H1 (cell line): ENCODE results near the gene MAN1C1. TPM values are rescaled to one million over a fixed set of nuclear protein-coding genes. Genes with fewer than 3 reads are reported as not detected.

ENCODE experiments used
- CTCF ChIA-PET: fragments of 300-600 bp; sonication (Branson Sonifier 250); formaldehyde crosslinking; loops from one replicate; lab custom pipeline; 2021; ENCODE audit not compliant: partially characterized antibody; lab: Charles Lee
- POLR2A ChIA-PET: fragments of 300-600 bp; sonication (Branson Sonifier 250); formaldehyde crosslinking; loops from one replicate; lab custom pipeline; 2021; ENCODE audit warnings: inconsistent platforms; ENCODE audit not compliant: partially characterized antibody; lab: Charles Lee
- DNase-seq, 2 experiments: peaks; one replicate each; pipeline versions ENCODE4 v3.0.0 to v3.0.0-alpha.2; 2010 to 2022; ENCODE audit warnings: low spot score in 2 of 2, low read depth in 1 of 2, mixed read lengths in 1 of 2
- FAIRE-seq: peaks from 2 replicates; lab custom pipeline; 2011; peaks lifted over from hg19 to GRCh38; lab: Jason Lieb, UNC
- H2AFZ ChIP-seq: 2 replicates; pipeline ENCODE4 v1.8.1; 2012; ENCODE audit warnings: low read length, inconsistent platforms
- H2AK5ac ChIP-seq: 2 replicates; pipeline ENCODE4 v1.6.1; 2013; ENCODE audit warnings: low read depth, low read length
- H2BK120ac ChIP-seq: replicated peaks from 2 replicates; pipeline ENCODE3; 2013; ENCODE audit warnings: low read depth, low read length, inconsistent platforms
- H2BK12ac ChIP-seq: 2 replicates; pipeline ENCODE4 v1.6.1; 2013; ENCODE audit warnings: low read depth, low read length
- H2BK15ac ChIP-seq: 2 replicates; pipeline ENCODE4 v1.6.1; 2013; ENCODE audit warnings: low read length
- H2BK20ac ChIP-seq: 2 replicates; pipeline ENCODE4 v1.6.1; 2013; ENCODE audit warnings: low read length
- H2BK5ac ChIP-seq: 2 replicates; pipeline ENCODE4 v1.6.1; 2013; ENCODE audit warnings: low read depth, low read length
- H3K14ac ChIP-seq: 2 replicates; pipeline ENCODE4 v1.6.1; 2013; ENCODE audit warnings: inconsistent platforms; ENCODE audit not compliant: insufficient read length
- H3K18ac ChIP-seq: 2 replicates; pipeline ENCODE4 v1.6.1; 2013; ENCODE audit warnings: low read length; ENCODE audit errors: extremely low read depth
- H3K23ac ChIP-seq: 2 replicates; pipeline ENCODE4 v1.6.1; 2013; ENCODE audit warnings: inconsistent platforms; ENCODE audit not compliant: insufficient read length
- H3K23me2 ChIP-seq: 2 replicates; pipeline ENCODE4 v1.6.1; 2013; ENCODE audit warnings: low read depth, low read length
- H3K27ac ChIP-seq: 2 replicates; pipeline ENCODE4 v1.6.1; 2011; ENCODE audit warnings: low read depth, low read length, inconsistent platforms
- H3K27me3 ChIP-seq, 4 experiments: replicated peaks in 1 of 4; 1 replicate in 1 of 4; 2 replicates in 3 of 4; pipeline versions ENCODE4 v1.6.1 to v1.8.1; 2011 to 2013; ENCODE audit warnings: low read length in 3 of 4, mild to moderate bottlenecking in 3 of 4, inconsistent platforms in 2 of 4, mixed read lengths in 2 of 4, moderate library complexity in 1 of 4; ENCODE audit not compliant: control insufficient read depth in 3 of 4, insufficient read depth in 3 of 4; ENCODE audit errors: extremely low read depth in 1 of 4
- H3K36me3 ChIP-seq, 4 experiments: 2 replicates each; pipeline versions ENCODE4 v1.6.1 to v1.8.1; 2011 to 2013; ENCODE audit warnings: mild to moderate bottlenecking in 4 of 4, low read length in 3 of 4, moderate library complexity in 2 of 4, control low read depth in 1 of 4, inconsistent platforms in 1 of 4; ENCODE audit not compliant: insufficient read depth in 4 of 4, control insufficient read depth in 2 of 4
- H3K4ac ChIP-seq: replicated peaks from 2 replicates; pipeline ENCODE3; 2013; ENCODE audit warnings: low read length, low read depth, mixed read lengths, inconsistent platforms; ENCODE audit not compliant: insufficient read length
- H3K4me1 ChIP-seq, 4 experiments: replicated peaks in 1 of 4; 1 replicate in 1 of 4; 2 replicates in 3 of 4; pipeline versions ENCODE4 v1.6.1 to v1.8.1; 2011 to 2013; ENCODE audit warnings: low read length in 3 of 4, inconsistent platforms in 2 of 4, mixed read lengths in 1 of 4; ENCODE audit not compliant: insufficient read depth in 4 of 4, control insufficient read depth in 3 of 4
- H3K4me2 ChIP-seq, 2 experiments: 2 replicates each; pipeline versions ENCODE4 v1.6.1 to v1.8.1; 2011 to 2013; ENCODE audit warnings: low read depth in 2 of 2, low read length in 2 of 2, control low read depth in 1 of 2, inconsistent platforms in 1 of 2, mild to moderate bottlenecking in 1 of 2; ENCODE audit not compliant: insufficient read depth in 1 of 2
- H3K4me3 ChIP-seq, 4 experiments: fragments of 200-600, 300-600 bp in 1 of 4; sonication (generic), shearing (Covaris generic), sonication (Bioruptor Twin) in 1 of 4; 2 replicates each; pipeline versions ENCODE4 v1.5.1 to v1.8.1; 2011 to 2016; ENCODE audit warnings: low read length in 4 of 4, low read depth in 3 of 4, control low read depth in 2 of 4, inconsistent platforms in 2 of 4, mild to moderate bottlenecking in 2 of 4, mixed read lengths in 1 of 4, moderate library complexity in 1 of 4; ENCODE audit not compliant: insufficient read depth in 2 of 4; ENCODE audit errors: extremely low read depth in 1 of 4
- H3K56ac ChIP-seq: replicated peaks from 2 replicates; pipeline ENCODE3; 2013; ENCODE audit warnings: low read depth, mild to moderate bottlenecking, mixed read lengths, low read length, inconsistent platforms; ENCODE audit not compliant: insufficient read length
- H3K79me1 ChIP-seq: 2 replicates; pipeline ENCODE4 v1.6.1; 2013; ENCODE audit warnings: low read depth, low read length, control low read depth
- H3K79me2 ChIP-seq, 2 experiments: 2 replicates each; pipeline versions ENCODE4 v1.6.1 to v1.8.1; 2012 to 2013; ENCODE audit warnings: low read length in 2 of 2, mild to moderate bottlenecking in 2 of 2, inconsistent platforms in 1 of 2; ENCODE audit not compliant: insufficient read depth in 2 of 2, control insufficient read depth in 1 of 2
- H3K9ac ChIP-seq, 4 experiments: replicated peaks in 1 of 4; 1 replicate in 1 of 4; 2 replicates in 3 of 4; pipeline versions ENCODE4 v1.6.1 to v1.8.1; 2011 to 2013; ENCODE audit warnings: low read depth in 3 of 4, low read length in 3 of 4, control low read depth in 2 of 4, mild to moderate bottlenecking in 2 of 4, moderate library complexity in 2 of 4, inconsistent platforms in 1 of 4; ENCODE audit errors: extremely low read depth in 1 of 4
- H3K9me3 ChIP-seq, 2 experiments: 2 replicates each; pipeline versions ENCODE4 v1.6.1 to v1.8.1; 2012 to 2013; ENCODE audit warnings: mild to moderate bottlenecking in 2 of 2, moderate library complexity in 2 of 2, control low read depth in 1 of 2, inconsistent platforms in 1 of 2, low read depth in 1 of 2, low read length in 1 of 2, mixed read lengths in 1 of 2; ENCODE audit not compliant: insufficient read depth in 2 of 2
- H4K20me1 ChIP-seq, 2 experiments: replicated peaks in 1 of 2; 2 replicates each; pipeline versions ENCODE3 to v1.8.1; 2011 to 2013; ENCODE audit warnings: inconsistent platforms in 2 of 2, low read length in 2 of 2, mild to moderate bottlenecking in 1 of 2; ENCODE audit not compliant: insufficient read depth in 2 of 2, control insufficient read depth in 1 of 2
- H4K5ac ChIP-seq: 2 replicates; pipeline ENCODE4 v1.6.1; 2013; ENCODE audit warnings: low read length, low read depth, mixed read lengths, inconsistent platforms; ENCODE audit not compliant: insufficient read length
- H4K8ac ChIP-seq: 2 replicates; pipeline ENCODE4 v1.8.0; 2013; ENCODE audit warnings: mild to moderate bottlenecking, moderate library complexity, low read length, inconsistent platforms; ENCODE audit not compliant: insufficient read depth; ENCODE audit errors: extremely low read depth
- H4K91ac ChIP-seq: replicated peaks from 2 replicates; pipeline ENCODE3; 2013; ENCODE audit warnings: low read length, mixed read lengths, inconsistent platforms; ENCODE audit not compliant: insufficient read length
- ASH2L ChIP-seq: fragments of 200-600, 300-600 bp; sonication (generic); IDR thresholded peaks from one replicate; pipeline ENCODE4 v1.7.1; 2017; ENCODE audit warnings: low read length
- CHD2 ChIP-seq: IDR thresholded peaks from 2 replicates; pipeline ENCODE4 v1.6.1; 2012; ENCODE audit warnings: low read length, improper control_type of control experiment
- FOSL1 ChIP-seq: IDR thresholded peaks from 2 replicates; pipeline ENCODE4 v1.6.1; 2011; ENCODE audit warnings: mild to moderate bottlenecking, low read depth, low read length, moderate library complexity; ENCODE audit not compliant: insufficient read depth
- KDM1A ChIP-seq: fragments of 200-600, 300-600 bp; sonication (generic); IDR thresholded peaks from 2 replicates; pipeline ENCODE4 v1.7.1; 2016; ENCODE audit warnings: mild to moderate bottlenecking, low read length, borderline replicate concordance
- SRF ChIP-seq: IDR thresholded peaks from 2 replicates; pipeline ENCODE4 v1.6.1; 2011; ENCODE audit warnings: mild to moderate bottlenecking, low read depth, low read length, moderate library complexity
- TAF1 ChIP-seq: IDR thresholded peaks from 2 replicates; pipeline ENCODE4 v1.6.1; 2011; ENCODE audit warnings: mild to moderate bottlenecking, low read depth, low read length
- WGBS, 2 experiments: shearing (Covaris generic) in 1 of 2; methylation state at CpG; one replicate each; pipeline versions ENCODE4 v1.1.6 to v1.1.7; 2013 to 2015; ENCODE audit warnings: low lambda C conversion rate in 2 of 2, mixed read lengths in 2 of 2, inconsistent platforms in 1 of 2, low coverage in 1 of 2, missing lambda C conversion rate in 1 of 2; ENCODE audit not compliant: insufficient replicate concordance in 2 of 2, insufficient coverage in 1 of 2, insufficient read length in 1 of 2; ENCODE audit errors: extremely low coverage in 1 of 2, missing lambda C conversion rate in 1 of 2; 5-methylcytosine and 5-hydroxymethylcytosine counted together
- polyA plus RNA-seq, 7 experiments: library from polyadenylated mRNA; depleted of rRNA in 3 of 7; stranded (reverse) in 5 of 7; unstranded in 2 of 7; fragments of >200 nt in 5 of 7; fragments of 200-250 nt in 2 of 7; gene quantifications; 1 replicate in 5 of 7; 2 replicates in 1 of 7; 4 replicates in 1 of 7; pipeline versions ENCODE4 v1.2.1 to v1.2.3, GENCODE V29; 2011 to 2013; ENCODE audit warnings: missing spikeins in 2 of 7, mixed read lengths in 2 of 7
- total RNA-seq: library from RNA; stranded (reverse); fragmentation: NEBNext Ultra II Directional; extraction: Animal tissue kit (Norgen Biotek cat#: 25700); gene quantifications from 2 replicates; pipeline ENCODE4 v1.2.1, GENCODE V29; 2021

Gene MAN1C1
- total and polyA plus RNA-seq, 2 of the 8 experiments (the other 6 are each of a cell fraction or from before 2014, with no cell fraction given) = 7.8 to 15.2 TPM

DNA sequence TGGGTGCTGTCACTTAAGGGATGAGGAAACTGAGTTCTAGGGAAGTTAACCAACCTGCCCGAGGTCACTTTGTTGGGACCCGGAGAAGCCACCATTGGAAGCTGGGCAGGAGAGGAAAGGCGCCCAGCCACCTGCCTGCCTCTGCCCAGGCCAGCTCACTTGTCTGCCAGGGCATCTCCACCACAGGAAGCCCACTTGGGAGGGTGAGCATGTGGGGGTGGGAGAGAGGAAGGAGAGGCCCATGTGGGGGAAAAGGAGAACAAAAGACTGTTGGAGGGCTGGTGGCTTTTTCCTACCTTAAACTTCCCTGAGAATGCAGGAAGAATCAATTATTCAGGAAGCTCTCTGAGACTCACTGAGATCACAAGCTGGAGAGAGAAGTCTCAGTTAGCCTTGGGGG is 139.6 kb downstream of the MAN1C1 start:
- no peak overlapping the region for H2AFZ ChIP-seq
- no peaks in the 10 kb centered on the region for H3K79me2 ChIP-seq
- no peak overlapping the region for H2BK12ac ChIP-seq
- H3K9me3 ChIP-seq = no peaks in the 10 kb centered on the region
- H2BK15ac ChIP-seq = 0 out of 2 replicates have a peak overlapping the region, but pooled peaks have one; percentile 40
- H2BK5ac ChIP-seq = no peak overlapping the region
- no peak overlapping the region for H2AK5ac ChIP-seq
- ChIA-PET CTCF (interaction anchor here (0.7 to 3.1 kb wide), 7 partner anchors 11 to 184 kb away, joined by 3 to 11 read pairs (median 4); no protein-coding TSS in a partner anchor), POLR2A (interaction anchor here (2.0 kb wide), 1 partner anchor 9 kb away, joined by 8 read pairs; no protein-coding TSS in a partner anchor)
- H3K79me1 ChIP-seq = no peaks in the 10 kb centered on the region
- H3K4me1 ChIP-seq = peaks cover 0 to 16% (median 7%) of the 10 kb centered on the region in 4 experiments; a peak in 5 of 7 replicates
- H3K27ac ChIP-seq = no peak overlapping the region
- no peak overlapping the region for H3K4me2 ChIP-seq
- no peaks in the 10 kb centered on the region; a peak in 1 of 8 replicates for H3K36me3 ChIP-seq
- H3K14ac ChIP-seq = no peak overlapping the region
- no peaks in the 10 kb centered on the region for H3K27me3 ChIP-seq
- WGBS, 2 experiments = 92% methylated on average over 3 of the region's 3 CpGs; no CpG with 5 or more reads in 1 of the 2 experiments
- no peak overlapping the region for H3K9ac ChIP-seq
- no peak overlapping the region for H3K23ac ChIP-seq
- DNase-seq (no peak), FAIRE-seq (no peak)
- H3K4me3 ChIP-seq = no peak overlapping the region
- H3K56ac ChIP-seq = no peak overlapping the region
- TF ChIP-seq ASH2L = no peak
- TF ChIP-seq CHD2 = no peak
- no peak for TF ChIP-seq SRF
- TF ChIP-seq TAF1 = no peak
- no peak for TF ChIP-seq FOSL1
- TF ChIP-seq KDM1A = no peak
- no peak overlapping the region for H4K91ac ChIP-seq
- H4K5ac ChIP-seq = no peak overlapping the region
- H3K4ac ChIP-seq = no peak overlapping the region
- no peaks in the 10 kb centered on the region; the same call in 1 of the 2 replicates for H3K23me2 ChIP-seq
- H4K20me1 ChIP-seq = no peaks in the 10 kb centered on the region
- H4K8ac ChIP-seq = no peak overlapping the region
- H3K18ac ChIP-seq = no peak overlapping the region
- H2BK20ac ChIP-seq = no peak overlapping the region
- H2BK120ac ChIP-seq = no peak overlapping the region
